K562 (cell line): ENCODE data around the gene ERF. TPM values are rescaled to one million over a fixed set of nuclear protein-coding genes. Genes with fewer than 3 reads are reported as not detected.

Experiments used
- ARHGAP35 ChIP-seq: fragments of 450-650 bp; IDR thresholded peaks from 2 replicates; pipeline ENCODE4 v1.6.1; 2018; ENCODE audit not compliant: partially characterized antibody
- ARID2 ChIP-seq: fragments of 450-650 bp; IDR thresholded peaks from 2 replicates; pipeline ENCODE4 v1.6.1; 2017; ENCODE audit warnings: antibody characterized with exemption, mild to moderate bottlenecking
- ATF7 ChIP-seq: fragments of 450-650 bp; IDR thresholded peaks from 2 replicates; pipeline ENCODE4 v1.7.1; 2014; ENCODE audit warnings: mild to moderate bottlenecking, moderate library complexity
- CTBP1 ChIP-seq: fragments of 450-650 bp; IDR thresholded peaks from 2 replicates; pipeline ENCODE4 v1.6.1; 2016; ENCODE audit warnings: borderline replicate concordance
- EP400 ChIP-seq: fragments of 450-650 bp; IDR thresholded peaks from 2 replicates; pipeline ENCODE4 v1.6.1; 2017; ENCODE audit warnings: antibody characterized with exemption, mild to moderate bottlenecking, moderate library complexity
- ESRRA ChIP-seq: fragments of 450-650 bp; IDR thresholded peaks from 2 replicates; pipeline ENCODE4 v1.6.1; 2014; ENCODE audit warnings: low read depth, mild to moderate bottlenecking, moderate library complexity, borderline replicate concordance
- FOXK1 ChIP-seq: sonication (generic); formaldehyde crosslinking; IDR thresholded peaks from 2 replicates; pipeline ENCODE4 v1.8.0; 2022; ENCODE audit warnings: missing genetic modification reagents, mild to moderate bottlenecking, borderline replicate concordance
- GTF2E2 ChIP-seq: fragments of 200-800 bp; sonication (Bioruptor generic); IDR thresholded peaks from 2 replicates; pipeline ENCODE4 v1.6.1; 2016; ENCODE audit warnings: missing genetic modification characterization, missing compliant biosample characterization
- HDGF ChIP-seq: fragments of 450-650 bp; IDR thresholded peaks from 2 replicates; pipeline ENCODE4 v1.6.1; 2016
- KAT7 ChIP-seq: sonication (generic); formaldehyde crosslinking; IDR thresholded peaks from 2 replicates; pipeline ENCODE4 v1.8.0; 2022; ENCODE audit warnings: missing genetic modification reagents, mild to moderate bottlenecking, borderline replicate concordance
- KDM1A ChIP-seq, 2 experiments: fragments of 450-650 bp; IDR thresholded peaks; 2 replicates each; pipeline ENCODE4 v1.6.1; 2016; ENCODE audit warnings: mild to moderate bottlenecking in 2 of 2
- KDM5B ChIP-seq: fragments of 200-600 bp; sonication (generic); IDR thresholded peaks from 2 replicates; pipeline ENCODE4 v1.6.1; 2012; ENCODE audit warnings: low read depth, mild to moderate bottlenecking, moderate library complexity, low read length, control low read depth, inconsistent platforms; ENCODE audit not compliant: insufficient replicate concordance
- MCM5 ChIP-seq: fragments of 450-650 bp; IDR thresholded peaks from 2 replicates; pipeline ENCODE4 v1.6.1; 2016; ENCODE audit warnings: low read depth
- MCM7 ChIP-seq, 2 experiments: fragments of 450-650 bp; IDR thresholded peaks; 2 replicates each; pipeline ENCODE4 v1.6.1; 2016 to 2018
- MIER1 ChIP-seq: fragments of 450-650 bp; IDR thresholded peaks from 2 replicates; pipeline ENCODE4 v1.6.1; 2016; ENCODE audit warnings: antibody characterized with exemption, mild to moderate bottlenecking, low read depth
- PML ChIP-seq: IDR thresholded peaks from 2 replicates; pipeline ENCODE4 v1.6.1; 2012; ENCODE audit warnings: low read length, inconsistent platforms
- RB1 ChIP-seq: fragments of 450-650 bp; IDR thresholded peaks from 2 replicates; pipeline ENCODE4 v1.6.1; 2017; ENCODE audit warnings: low read depth, mild to moderate bottlenecking
- SLC30A9 ChIP-seq: fragments of 250-450 bp; sonication (Bioruptor Pico); IDR thresholded peaks from 2 replicates; pipeline ENCODE4 v1.8.0; 2022; ENCODE audit warnings: mild to moderate bottlenecking, moderate library complexity
- SUPT5H ChIP-seq: fragments of 450-650 bp; IDR thresholded peaks from 2 replicates; pipeline ENCODE4 v1.6.1; 2016
- TRIM24 ChIP-seq, 2 experiments: fragments of 450-650 bp; IDR thresholded peaks; 2 replicates each; pipeline ENCODE4 v1.6.1; 2016
- ZNF232 ChIP-seq: sonication (generic); formaldehyde crosslinking; IDR thresholded peaks from 2 replicates; pipeline ENCODE4 v1.8.0; 2022; ENCODE audit warnings: mild to moderate bottlenecking, missing genetic modification reagents
- ZNF384 ChIP-seq: IDR thresholded peaks from 2 replicates; pipeline ENCODE4 v1.6.1; 2012; ENCODE audit warnings: low read depth, low read length, improper control_type of control experiment
- ZNF695 ChIP-seq: fragments of 450-650 bp; formaldehyde crosslinking; IDR thresholded peaks from 2 replicates; pipeline ENCODE4 v1.4.0; 2020; ENCODE audit warnings: mild to moderate bottlenecking, moderate library complexity
- ZNF76 ChIP-seq: fragments of 250-450 bp; sonication (Bioruptor Pico); IDR thresholded peaks from 2 replicates; pipeline ENCODE4 v1.4.0; 2020; ENCODE audit warnings: mild to moderate bottlenecking, moderate library complexity, borderline replicate concordance
- ZNF79 ChIP-seq: fragments of 250-450 bp; sonication (Bioruptor Pico); IDR thresholded peaks from 2 replicates; pipeline ENCODE4 v1.4.0; 2020; ENCODE audit warnings: low read depth, mild to moderate bottlenecking, moderate library complexity
- polyA plus RNA-seq, 8 experiments: library from polyadenylated mRNA; depleted of rRNA in 4 of 8; stranded (reverse) in 5 of 8; unstranded in 3 of 8; fragments of >200 nt; fragmentation: Nextera tagmentation in 2 of 8; fragmentation: Illumina TruSeq in 1 of 8; extraction: Ambion mirVana in 2 of 8; extraction: Trizol in 1 of 8; gene quantifications; 2 replicates each; pipeline versions ENCODE4 v1.2.1 to v1.2.3, GENCODE V29; 2011 to 2014; ENCODE audit warnings: inconsistent platforms in 1 of 8, missing spikeins in 1 of 8
- total RNA-seq, 7 experiments: library from RNA; depleted of rRNA in 6 of 7; stranded (reverse); fragments of >200 nt in 6 of 7; fragmentation: Illumina TruSeq in 2 of 7; extraction: Trizol in 2 of 7; gene quantifications; 2 replicates each; pipeline versions ENCODE4 v1.2.1 to v1.2.3, GENCODE V29; 2011 to 2021; ENCODE audit warnings: low replicate concordance in 1 of 7
- TF ChIP-seq, protein P1 (sequence below): IDR thresholded peaks from 2 replicates; pipeline ENCODE4 v1.6.1; 2011; ENCODE audit not compliant: insufficient read length; ENCODE audit errors: extremely low read depth
- TF ChIP-seq, protein P2 (sequence below): fragments of 250-450 bp; sonication (Bioruptor Pico); IDR thresholded peaks from 2 replicates; pipeline ENCODE4 v1.5.0; 2021; ENCODE audit warnings: mild to moderate bottlenecking, borderline replicate concordance
- TF ChIP-seq, protein P3 (sequence below): fragments of 250-450 bp; sonication (Bioruptor Pico); IDR thresholded peaks from 2 replicates; pipeline ENCODE4 v1.8.0; 2021; ENCODE audit warnings: mild to moderate bottlenecking, moderate library complexity

The ERF gene
- total and polyA plus RNA-seq, 9 of the 15 experiments (the other 6 are each of a cell fraction or from before 2014, with no cell fraction given): 0.03 to 75.4 (median 27.0) TPM

DNA sequence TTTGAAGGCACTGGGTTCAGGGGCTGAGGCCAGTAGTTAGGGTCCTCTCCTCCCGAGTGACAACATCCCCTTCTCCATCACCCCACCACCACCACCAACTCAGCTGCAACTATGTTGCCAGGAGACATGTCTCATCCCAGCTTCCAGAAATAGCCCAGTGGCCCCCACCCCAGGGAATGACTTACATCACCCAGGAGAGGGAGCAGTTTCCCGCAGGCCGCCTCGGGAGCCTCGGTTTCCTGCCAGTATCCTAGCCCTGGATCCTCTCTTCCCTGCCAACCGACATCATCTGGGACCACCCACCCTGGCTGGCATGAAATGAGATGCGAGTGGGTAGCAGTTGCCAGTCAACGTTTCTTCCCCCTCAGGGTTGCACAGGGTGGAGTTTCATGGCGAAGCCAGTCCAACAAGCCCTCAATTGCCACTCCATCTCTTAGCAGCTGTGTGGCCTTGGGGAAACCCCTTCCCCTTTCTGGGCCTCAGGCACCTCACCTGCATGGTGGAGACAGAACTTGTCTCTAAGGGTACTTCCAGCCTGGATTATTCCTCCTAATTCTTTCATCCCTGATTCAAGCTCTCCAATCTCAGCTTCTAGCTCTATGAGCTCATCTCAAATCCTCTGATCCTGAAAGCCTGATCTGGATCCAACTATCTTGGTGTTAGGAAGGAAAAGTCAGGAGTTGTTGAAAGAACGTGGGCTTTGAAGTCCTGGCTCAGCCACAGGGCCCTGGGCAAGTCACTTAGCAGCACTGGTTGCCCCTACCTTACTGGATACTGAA is 8.6 kb downstream of the ERF start (continued):
- TF ChIP-seq, protein P1, sequence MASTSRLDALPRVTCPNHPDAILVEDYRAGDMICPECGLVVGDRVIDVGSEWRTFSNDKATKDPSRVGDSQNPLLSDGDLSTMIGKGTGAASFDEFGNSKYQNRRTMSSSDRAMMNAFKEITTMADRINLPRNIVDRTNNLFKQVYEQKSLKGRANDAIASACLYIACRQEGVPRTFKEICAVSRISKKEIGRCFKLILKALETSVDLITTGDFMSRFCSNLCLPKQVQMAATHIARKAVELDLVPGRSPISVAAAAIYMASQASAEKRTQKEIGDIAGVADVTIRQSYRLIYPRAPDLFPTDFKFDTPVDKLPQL: no peak
- TF ChIP-seq, protein P2, sequence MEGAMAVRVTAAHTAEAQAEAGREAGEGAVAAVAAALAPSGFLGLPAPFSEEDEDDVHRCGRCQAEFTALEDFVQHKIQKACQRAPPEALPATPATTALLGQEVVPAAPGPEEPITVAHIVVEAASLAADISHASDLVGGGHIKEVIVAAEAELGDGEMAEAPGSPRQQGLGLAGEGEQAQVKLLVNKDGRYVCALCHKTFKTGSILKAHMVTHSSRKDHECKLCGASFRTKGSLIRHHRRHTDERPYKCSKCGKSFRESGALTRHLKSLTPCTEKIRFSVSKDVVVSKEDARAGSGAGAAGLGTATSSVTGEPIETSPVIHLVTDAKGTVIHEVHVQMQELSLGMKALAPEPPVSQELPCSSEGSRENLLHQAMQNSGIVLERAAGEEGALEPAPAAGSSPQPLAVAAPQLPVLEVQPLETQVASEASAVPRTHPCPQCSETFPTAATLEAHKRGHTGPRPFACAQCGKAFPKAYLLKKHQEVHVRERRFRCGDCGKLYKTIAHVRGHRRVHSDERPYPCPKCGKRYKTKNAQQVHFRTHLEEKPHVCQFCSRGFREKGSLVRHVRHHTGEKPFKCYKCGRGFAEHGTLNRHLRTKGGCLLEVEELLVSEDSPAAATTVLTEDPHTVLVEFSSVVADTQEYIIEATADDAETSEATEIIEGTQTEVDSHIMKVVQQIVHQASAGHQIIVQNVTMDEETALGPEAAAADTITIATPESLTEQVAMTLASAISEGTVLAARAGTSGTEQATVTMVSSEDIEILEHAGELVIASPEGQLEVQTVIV (CRISPR knock-in tag): no peak
- TF ChIP-seq MCM5 (no peak), GTF2E2 (tag) (no peak), HDGF (0 out of 2 replicates have a peak, but pooled peaks have one; percentile 31), FOXK1 (CRISPR knock-in tag) (no peak), EP400 (no peak), KDM1A (IDR thresholded peaks at IDR 0.05) (no peak), ZNF232 (CRISPR knock-in tag) (no peak), KDM5B (no peak), MCM7 (IDR thresholded peaks at IDR 0.05) (no peak), CTBP1 (peak; percentile 71), ARHGAP35 (no peak), ARID2 (peak; percentile 29; the same call in 1 of the 2 replicates), SUPT5H (peak; percentile 43; the same call in 1 of the 2 replicates), ZNF695 (CRISPR knock-in tag) (no peak), TRIM24 (IDR thresholded peaks at IDR 0.05) (no peak), KAT7 (CRISPR knock-in tag) (no peak), ZNF76 (CRISPR knock-in tag) (no peak), RB1 (peak; percentile 33; the same call in 1 of the 2 replicates), SLC30A9 (CRISPR knock-in tag) (no peak), ZNF79 (CRISPR knock-in tag) (no peak), ESRRA (no peak), PML (0 out of 2 replicates have a peak, but pooled peaks have one; percentile 42), MIER1 (no peak), ZNF384 (no peak), ATF7 (0 out of 2 replicates have a peak, but pooled peaks have one; percentile 40)
- TF ChIP-seq, protein P3, sequence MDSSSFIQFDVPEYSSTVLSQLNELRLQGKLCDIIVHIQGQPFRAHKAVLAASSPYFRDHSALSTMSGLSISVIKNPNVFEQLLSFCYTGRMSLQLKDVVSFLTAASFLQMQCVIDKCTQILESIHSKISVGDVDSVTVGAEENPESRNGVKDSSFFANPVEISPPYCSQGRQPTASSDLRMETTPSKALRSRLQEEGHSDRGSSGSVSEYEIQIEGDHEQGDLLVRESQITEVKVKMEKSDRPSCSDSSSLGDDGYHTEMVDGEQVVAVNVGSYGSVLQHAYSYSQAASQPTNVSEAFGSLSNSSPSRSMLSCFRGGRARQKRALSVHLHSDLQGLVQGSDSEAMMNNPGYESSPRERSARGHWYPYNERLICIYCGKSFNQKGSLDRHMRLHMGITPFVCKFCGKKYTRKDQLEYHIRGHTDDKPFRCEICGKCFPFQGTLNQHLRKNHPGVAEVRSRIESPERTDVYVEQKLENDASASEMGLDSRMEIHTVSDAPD (CRISPR knock-in tag): no peak
